Activated CD4-positive, alpha-beta T cell treated with anti-CD3 and anti-CD28 coated beads, Interleukin-2, Interleukin-4, amounts not matched to agents 100 ng/mL and 50 ng/mL, durations not matched to agents 16 hours and 8 hours (primary cell): Measurements from ENCODE around the gene SIRT2.

ENCODE experiments used
- DNase-seq: peaks from one replicate; pipeline ENCODE4 v3.0.0-alpha.2; 2020; ENCODE audit warnings: low spot score

SIRT2 gene

GRCh38 chr19:38920602-38921419 lies 21.4 kb upstream of the SIRT2 start:
- DNase-seq = no peak

GRCh38 chr19:38919837-38920601 lies 20.6 kb upstream of the SIRT2 start:
- DNase-seq = no peak

DNA sequence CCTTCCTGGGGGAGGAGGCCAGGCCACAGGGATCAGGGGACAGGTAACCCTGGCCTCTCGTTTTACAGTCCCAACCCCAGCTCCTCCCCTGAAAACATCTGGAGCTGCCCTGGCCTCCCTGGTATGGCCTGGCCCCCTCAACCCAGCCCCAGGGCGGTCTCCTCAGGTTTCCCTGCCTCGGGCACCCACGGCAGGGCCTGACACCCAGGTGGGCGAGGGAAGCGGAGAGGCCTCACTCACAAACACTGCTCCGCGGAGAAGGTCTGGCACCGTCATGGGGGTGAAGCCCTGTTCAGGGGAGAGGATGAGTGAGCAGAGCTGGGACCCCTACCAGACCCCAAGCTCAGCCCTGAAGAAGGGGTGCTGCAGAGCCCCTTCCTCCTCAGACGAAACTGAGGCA lies 19.1 kb upstream of the SIRT2 start:
- no peak for DNase-seq

DNA sequence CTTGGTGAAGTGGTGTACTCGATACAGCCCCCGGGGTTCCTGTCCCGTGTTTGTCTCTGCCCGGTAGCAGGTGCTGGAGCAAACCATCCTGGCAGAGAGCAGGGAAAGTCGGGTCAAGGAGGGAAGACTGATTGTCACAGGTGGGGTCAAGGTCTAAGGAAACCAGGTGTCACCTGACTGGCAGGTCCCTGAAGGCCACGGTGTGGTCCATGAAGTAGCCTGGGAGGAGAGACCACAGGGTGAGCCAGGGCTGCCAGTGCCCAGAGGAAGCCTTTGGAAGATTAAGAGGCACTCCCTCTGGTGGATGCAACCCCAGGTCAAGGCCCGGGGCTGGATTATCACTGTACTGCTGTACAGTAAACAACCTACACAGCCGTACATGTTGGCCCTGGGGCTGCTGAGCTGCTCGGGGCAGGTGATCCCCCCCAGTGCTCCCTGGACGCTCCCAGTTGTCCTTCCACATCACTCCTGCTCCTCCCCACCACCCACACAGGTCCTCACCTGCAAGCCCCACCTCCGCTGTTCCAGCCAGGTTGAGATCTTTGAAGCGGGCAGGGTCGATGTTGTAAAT lies 18.6 kb upstream of the SIRT2 start:
- no peak for DNase-seq

GRCh38 chr19:38917516-38917915 lies 18.1 kb upstream of the SIRT2 start:
- no peak for DNase-seq

- DNase-seq = no peak
These were observed 16.2 kb upstream of the SIRT2 start for GRCh38 chr19:38915329-38916321.

DNA sequence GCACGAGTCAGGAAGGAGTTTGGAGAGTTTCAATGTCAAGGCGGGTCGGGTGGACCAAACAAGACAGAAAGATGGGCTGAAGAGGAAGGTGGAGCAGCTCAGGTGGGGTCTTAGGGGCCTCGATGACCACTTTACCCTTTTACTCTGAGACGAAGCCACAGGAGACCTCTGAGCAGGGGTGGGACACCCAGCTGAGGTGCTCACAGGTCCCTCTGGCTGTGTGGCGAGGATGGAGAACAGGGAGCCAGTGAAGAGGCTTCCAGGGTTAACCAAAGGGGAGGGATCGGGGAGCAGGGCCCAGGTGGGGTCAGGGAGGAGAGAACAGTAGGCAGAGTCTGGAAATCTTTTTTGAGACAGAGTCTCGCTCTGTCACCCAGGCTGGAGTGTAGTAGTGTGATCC lies 14.5 kb upstream of the SIRT2 start:
- no peak for DNase-seq

DNA sequence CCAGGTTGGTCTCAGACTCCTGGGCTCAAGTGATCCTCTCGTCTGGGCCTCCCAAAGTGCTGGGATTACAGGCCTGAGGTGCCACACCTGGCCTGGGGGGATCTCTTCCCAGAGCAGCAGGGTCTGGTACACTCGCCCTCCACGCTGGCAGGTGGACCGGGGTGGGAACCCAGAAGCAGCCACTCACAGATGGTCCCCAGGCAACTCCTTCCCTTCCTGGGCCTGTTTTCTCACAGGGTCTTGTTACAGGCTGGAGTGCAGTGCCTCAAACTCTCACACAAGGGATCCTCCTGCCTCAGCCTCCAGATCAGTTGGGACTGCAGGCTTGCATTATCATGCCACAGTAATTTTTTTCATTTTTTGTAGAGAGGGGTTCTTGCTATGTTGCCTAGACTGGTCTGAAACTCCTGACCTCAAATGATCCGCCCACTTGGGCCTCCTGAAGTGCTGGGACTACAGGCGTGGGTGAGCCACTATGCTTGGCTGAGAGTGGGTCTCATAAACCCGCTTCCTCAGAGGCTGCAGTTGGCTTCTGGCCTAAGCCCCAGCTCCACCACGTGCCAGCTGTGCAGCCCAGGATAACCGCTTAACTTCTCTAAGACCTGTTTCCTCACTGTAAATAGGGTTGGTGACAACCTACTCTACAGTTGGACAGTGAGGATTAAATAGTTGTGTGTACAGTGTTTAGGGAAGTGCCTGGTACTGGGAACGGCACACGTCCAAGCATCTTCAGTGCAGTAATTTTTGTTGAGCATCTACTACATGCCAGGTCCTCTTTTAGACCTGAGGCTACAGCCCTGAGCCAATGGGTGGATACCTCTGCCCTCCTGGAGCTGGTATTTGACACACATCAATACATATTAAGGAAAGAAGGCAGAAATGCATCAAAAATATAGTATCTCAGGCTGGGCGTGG lies 13.4 kb upstream of the SIRT2 start:
- no peak for DNase-seq

- no peak for DNase-seq
These were observed 12.1 kb upstream of the SIRT2 start for GRCh38 chr19:38911388-38912001.

DNA sequence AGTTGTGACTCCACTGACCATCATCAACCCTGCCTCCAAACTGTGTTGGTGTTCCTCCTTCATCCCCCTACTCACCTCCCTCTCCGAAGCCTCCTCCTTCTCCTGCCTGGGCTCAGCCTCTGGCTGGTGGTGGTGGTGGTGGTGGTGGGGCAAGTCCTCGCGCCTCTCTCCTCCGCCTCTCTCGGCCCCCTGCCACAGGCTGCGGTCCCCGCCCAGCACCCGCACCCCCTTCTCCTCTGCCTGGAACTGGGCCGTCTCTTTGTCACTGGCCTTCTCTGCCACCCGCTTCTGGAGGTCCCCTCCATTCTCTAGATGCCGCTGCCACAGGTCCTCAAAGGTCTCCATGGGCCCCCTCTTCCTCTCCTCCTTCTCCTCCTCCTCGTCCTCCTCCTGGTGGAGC lies 11.1 kb upstream of the SIRT2 start:
- DNase-seq = no peak

DNA sequence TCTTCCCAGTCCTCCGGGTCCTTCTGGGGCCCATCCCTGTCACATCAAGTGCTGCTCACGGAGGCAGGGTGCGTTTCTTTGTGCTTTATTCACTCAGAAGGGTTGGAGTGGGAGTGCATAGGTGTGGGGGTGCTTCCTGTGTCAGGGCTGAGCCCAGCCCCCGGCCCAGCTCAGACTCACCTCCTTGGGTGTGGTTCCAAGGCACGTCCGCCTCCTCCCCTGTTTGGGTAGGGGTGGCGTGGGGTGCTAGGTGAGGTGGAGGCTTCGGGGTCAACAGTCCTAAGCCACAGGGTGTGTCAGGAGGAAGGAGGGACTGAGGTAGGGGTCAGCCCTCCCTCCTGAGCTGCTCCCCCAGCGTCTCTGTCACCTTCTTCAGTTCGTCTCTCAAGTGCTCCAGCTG lies 9.5 kb upstream of the SIRT2 start:
- no peak for DNase-seq

GRCh38 chr19:38907670-38908069 lies 8.3 kb upstream of the SIRT2 start:
- DNase-seq = no peak

GRCh38 chr19:38907227-38907626 lies 7.8 kb upstream of the SIRT2 start:
- DNase-seq = no peak

- no peak for DNase-seq
These were observed 6.2 kb upstream of the SIRT2 start for GRCh38 chr19:38905620-38906019.

DNA sequence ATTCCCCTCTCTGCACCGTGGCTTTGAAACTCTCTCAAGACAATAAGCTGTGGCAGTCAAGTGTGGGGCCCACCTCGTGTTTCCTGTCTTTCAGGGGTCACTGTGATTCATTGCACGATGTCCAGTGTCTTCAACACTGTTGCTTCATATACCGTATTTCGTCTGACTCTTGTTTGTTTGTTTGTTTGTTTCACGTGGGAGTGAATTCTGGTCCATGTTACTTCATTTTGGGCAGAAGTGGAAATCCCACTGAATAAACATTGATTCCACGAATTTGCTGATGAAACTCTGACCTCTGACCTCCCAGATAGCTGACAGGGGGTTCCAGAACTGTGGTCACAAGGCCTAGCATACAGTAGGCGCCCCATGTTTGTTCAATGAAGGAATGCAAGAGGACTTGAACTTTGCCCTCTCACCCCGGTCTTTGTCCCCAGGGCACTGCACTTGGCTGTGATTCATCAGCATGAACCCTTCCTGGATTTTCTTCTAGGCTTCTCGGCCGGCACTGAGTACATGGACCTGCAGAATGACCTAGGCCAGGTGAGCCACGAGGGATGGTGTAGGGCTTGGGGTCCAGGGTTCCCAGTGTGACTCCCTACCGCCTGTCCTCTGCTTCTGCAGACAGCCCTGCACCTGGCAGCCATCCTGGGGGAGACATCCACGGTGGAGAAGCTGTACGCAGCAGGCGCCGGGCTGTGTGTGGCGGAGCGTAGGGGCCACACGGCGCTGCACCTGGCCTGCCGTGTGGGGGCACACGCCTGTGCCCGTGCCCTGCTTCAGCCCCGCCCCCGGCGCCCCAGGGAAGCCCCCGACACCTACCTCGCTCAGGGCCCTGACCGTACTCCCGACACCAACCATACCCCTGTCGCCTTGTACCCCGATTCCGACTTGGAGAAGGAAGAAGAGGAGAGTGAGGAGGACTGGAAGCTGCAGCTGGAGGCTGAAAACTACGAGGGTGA lies 5.4 kb upstream of the SIRT2 start:
- no peak for DNase-seq

GRCh38 chr19:38901683-38902082 lies 2.3 kb upstream of the SIRT2 start:
- DNase-seq = no peak

GRCh38 chr19:38900743-38901190 lies 1.3 kb upstream of the SIRT2 start:
- no peak for DNase-seq

GRCh38 chr19:38900202-38900629 lies 798 bp upstream of the SIRT2 start:
- DNase-seq = no peak
